ENCODE data around the gene CTXND1.

Gene CTXND1

GRCh38 chr15:80179025-80179759 lies 72.8 kb downstream of the CTXND1 start:
- Histone ChIP-seq H3K36me3 (ENCODE audit: control insufficient read depth in 1 of 2, insufficient read depth in 2 of 2, low read length in 2 of 2) (peaks cover 11 to 41% of the 10 kb centered on the region in 2 donors), H3K4me1 (ENCODE audit: control insufficient read depth in 1 of 2, insufficient read depth in 2 of 2, low read length in 2 of 2) (no peaks in the 10 kb centered on the region), H3K27ac (ENCODE audit: low read length) (no peak overlapping the region), H3K4me3 (ENCODE audit: low read depth in 1 of 2, low read length in 2 of 2) (no peak overlapping the region), H3K9me3 (ENCODE audit: control insufficient read depth in 1 of 2, low read length in 2 of 2) (no peaks in the 10 kb centered on the region), H3K27me3 (ENCODE audit: low read depth, low read length) (no peaks in the 10 kb centered on the region)

DNA sequence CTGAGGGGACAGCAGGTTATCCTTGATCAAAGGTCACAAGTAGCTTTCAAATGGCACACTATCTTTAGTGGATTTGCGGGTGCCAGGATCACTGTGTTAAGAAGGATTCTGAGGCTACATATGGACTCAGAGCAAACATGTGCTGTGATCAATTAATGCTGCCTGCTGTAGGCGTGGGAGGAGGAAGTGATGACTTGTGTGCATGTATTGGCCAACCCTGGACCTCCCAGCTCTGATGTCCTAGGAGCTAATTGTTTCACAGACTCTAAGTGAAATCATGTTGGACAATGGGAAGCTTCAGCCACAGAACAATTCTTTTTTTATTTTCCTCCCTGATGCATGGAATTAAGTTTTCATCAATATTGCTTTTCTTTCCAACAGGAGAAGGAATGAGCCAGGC lies 74.9 kb downstream of the CTXND1 start:
- Histone ChIP-seq H3K9me3 (ENCODE audit: control insufficient read depth in 1 of 2, low read length in 2 of 2) (no peaks in the 10 kb centered on the region), H3K27ac (ENCODE audit: low read length) (no peak overlapping the region), H3K36me3 (ENCODE audit: control insufficient read depth in 1 of 2, insufficient read depth in 2 of 2, low read length in 2 of 2) (peaks cover 11 to 36% of the 10 kb centered on the region in 2 donors), H3K4me1 (ENCODE audit: control insufficient read depth in 1 of 2, insufficient read depth in 2 of 2, low read length in 2 of 2) (no peaks in the 10 kb centered on the region), H3K4me3 (ENCODE audit: low read depth in 1 of 2, low read length in 2 of 2) (no peak overlapping the region), H3K27me3 (ENCODE audit: low read depth, low read length) (no peaks in the 10 kb centered on the region)

GRCh38 chr15:80176443-80176842 lies 75.6 kb downstream of the CTXND1 start:
- Histone ChIP-seq H3K36me3 (ENCODE audit: control insufficient read depth in 1 of 2, insufficient read depth in 2 of 2, low read length in 2 of 2) (peaks cover 11 to 34% of the 10 kb centered on the region in 2 donors), H3K4me3 (ENCODE audit: low read depth in 1 of 2, low read length in 2 of 2) (no peak overlapping the region), H3K27ac (ENCODE audit: low read length) (no peak overlapping the region), H3K4me1 (ENCODE audit: control insufficient read depth in 1 of 2, insufficient read depth in 2 of 2, low read length in 2 of 2) (no peaks in the 10 kb centered on the region), H3K9me3 (ENCODE audit: control insufficient read depth in 1 of 2, low read length in 2 of 2) (no peaks in the 10 kb centered on the region), H3K27me3 (ENCODE audit: low read depth, low read length) (no peaks in the 10 kb centered on the region)

- Histone ChIP-seq H3K4me1 (ENCODE audit: control insufficient read depth in 1 of 2, insufficient read depth in 2 of 2, low read length in 2 of 2) (no peaks in the 10 kb centered on the region), H3K36me3 (ENCODE audit: control insufficient read depth in 1 of 2, insufficient read depth in 2 of 2, low read length in 2 of 2) (peaks cover 2 to 24% of the 10 kb centered on the region in 2 donors), H3K9me3 (ENCODE audit: control insufficient read depth in 1 of 2, low read length in 2 of 2) (no peaks in the 10 kb centered on the region), H3K27ac (ENCODE audit: low read length) (no peak overlapping the region), H3K27me3 (ENCODE audit: low read depth, low read length) (no peaks in the 10 kb centered on the region), H3K4me3 (ENCODE audit: low read depth in 1 of 2, low read length in 2 of 2) (no peak overlapping the region)
Observed at GRCh38 chr15:80175436-80175835, 76.6 kb downstream of the CTXND1 start.

GRCh38 chr15:80174017-80174746 lies 77.8 kb downstream of the CTXND1 start:
- Histone ChIP-seq H3K4me1 (ENCODE audit: control insufficient read depth in 1 of 2, insufficient read depth in 2 of 2, low read length in 2 of 2) (no peaks in the 10 kb centered on the region), H3K4me3 (ENCODE audit: low read depth in 1 of 2, low read length in 2 of 2) (no peak overlapping the region), H3K27ac (ENCODE audit: low read length) (no peak overlapping the region), H3K27me3 (ENCODE audit: low read depth, low read length) (no peaks in the 10 kb centered on the region), H3K36me3 (ENCODE audit: control insufficient read depth in 1 of 2, insufficient read depth in 2 of 2, low read length in 2 of 2) (peaks cover 0 to 20% of the 10 kb centered on the region in 2 donors), H3K9me3 (ENCODE audit: control insufficient read depth in 1 of 2, low read length in 2 of 2) (no peaks in the 10 kb centered on the region)

- H3K4me1 ChIP-seq (ENCODE audit: control insufficient read depth in 1 of 2, insufficient read depth in 2 of 2, low read length in 2 of 2) = no peaks in the 10 kb centered on the region
- H3K36me3 ChIP-seq (ENCODE audit: control insufficient read depth in 1 of 2, insufficient read depth in 2 of 2, low read length in 2 of 2) = peaks cover 0 to 20% of the 10 kb centered on the region in 2 donors
- H3K27ac ChIP-seq (ENCODE audit: low read length) = no peak overlapping the region
- H3K4me3 ChIP-seq (ENCODE audit: low read depth in 1 of 2, low read length in 2 of 2) = no peak overlapping the region
- H3K27me3 ChIP-seq (ENCODE audit: low read depth, low read length) = no peaks in the 10 kb centered on the region
- H3K9me3 ChIP-seq (ENCODE audit: control insufficient read depth in 1 of 2, low read length in 2 of 2) = no peaks in the 10 kb centered on the region
Observed at GRCh38 chr15:80173022-80173759, 78.8 kb downstream of the CTXND1 start.

GRCh38 chr15:80172401-80172800 lies 79.6 kb downstream of the CTXND1 start:
- Histone ChIP-seq H3K4me3 (ENCODE audit: low read depth in 1 of 2, low read length in 2 of 2) (no peak overlapping the region), H3K4me1 (ENCODE audit: control insufficient read depth in 1 of 2, insufficient read depth in 2 of 2, low read length in 2 of 2) (no peaks in the 10 kb centered on the region), H3K36me3 (ENCODE audit: control insufficient read depth in 1 of 2, insufficient read depth in 2 of 2, low read length in 2 of 2) (peaks cover 0 to 20% of the 10 kb centered on the region in 2 donors), H3K27me3 (ENCODE audit: low read depth, low read length) (no peaks in the 10 kb centered on the region), H3K9me3 (ENCODE audit: control insufficient read depth in 1 of 2, low read length in 2 of 2) (no peaks in the 10 kb centered on the region), H3K27ac (ENCODE audit: low read length) (no peak overlapping the region)

DNA sequence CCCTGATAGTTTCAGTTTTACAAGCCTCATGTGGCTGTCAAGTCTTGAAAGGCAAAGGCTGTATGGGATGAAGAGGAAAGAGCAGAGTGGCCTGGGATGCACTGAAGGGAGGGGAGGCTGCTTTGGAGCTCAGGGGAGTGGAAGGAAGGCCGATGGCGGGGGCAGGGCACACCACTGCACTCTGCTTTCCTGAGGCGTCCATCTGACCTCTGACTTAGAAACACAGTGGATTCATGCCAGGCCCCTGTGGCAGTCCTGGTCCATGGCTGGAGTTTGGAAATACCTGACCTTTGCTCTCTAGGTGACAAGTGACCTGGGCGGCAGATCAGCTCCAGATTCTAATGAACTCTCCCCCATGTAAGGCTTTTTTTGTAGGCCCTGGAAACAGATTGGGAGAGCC lies 80.2 kb downstream of the CTXND1 start:
- no peak overlapping the region for H3K4me3 ChIP-seq (ENCODE audit: low read depth in 1 of 2, low read length in 2 of 2)
- no peak overlapping the region for H3K27ac ChIP-seq (ENCODE audit: low read length)
- no peaks in the 10 kb centered on the region for H3K27me3 ChIP-seq (ENCODE audit: low read depth, low read length)
- no peaks in the 10 kb centered on the region for H3K9me3 ChIP-seq (ENCODE audit: control insufficient read depth in 1 of 2, low read length in 2 of 2)
- H3K4me1 ChIP-seq (ENCODE audit: control insufficient read depth in 1 of 2, insufficient read depth in 2 of 2, low read length in 2 of 2) = no peaks in the 10 kb centered on the region
- H3K36me3 ChIP-seq (ENCODE audit: control insufficient read depth in 1 of 2, insufficient read depth in 2 of 2, low read length in 2 of 2) = peaks cover 0 to 20% of the 10 kb centered on the region in 2 donors

- H3K9me3 ChIP-seq (ENCODE audit: control insufficient read depth in 1 of 2, low read length in 2 of 2) = no peaks in the 10 kb centered on the region
- no peaks in the 10 kb centered on the region for H3K27me3 ChIP-seq (ENCODE audit: low read depth, low read length)
- no peaks in the 10 kb centered on the region for H3K4me1 ChIP-seq (ENCODE audit: control insufficient read depth in 1 of 2, insufficient read depth in 2 of 2, low read length in 2 of 2)
- no peak overlapping the region for H3K27ac ChIP-seq (ENCODE audit: low read length)
- H3K36me3 ChIP-seq (ENCODE audit: control insufficient read depth in 1 of 2, insufficient read depth in 2 of 2, low read length in 2 of 2) = peaks cover 0 to 13% of the 10 kb centered on the region in 2 donors
- no peak overlapping the region for H3K4me3 ChIP-seq (ENCODE audit: low read depth in 1 of 2, low read length in 2 of 2)
Observed at GRCh38 chr15:80170596-80170995, 81.4 kb downstream of the CTXND1 start.

DNA sequence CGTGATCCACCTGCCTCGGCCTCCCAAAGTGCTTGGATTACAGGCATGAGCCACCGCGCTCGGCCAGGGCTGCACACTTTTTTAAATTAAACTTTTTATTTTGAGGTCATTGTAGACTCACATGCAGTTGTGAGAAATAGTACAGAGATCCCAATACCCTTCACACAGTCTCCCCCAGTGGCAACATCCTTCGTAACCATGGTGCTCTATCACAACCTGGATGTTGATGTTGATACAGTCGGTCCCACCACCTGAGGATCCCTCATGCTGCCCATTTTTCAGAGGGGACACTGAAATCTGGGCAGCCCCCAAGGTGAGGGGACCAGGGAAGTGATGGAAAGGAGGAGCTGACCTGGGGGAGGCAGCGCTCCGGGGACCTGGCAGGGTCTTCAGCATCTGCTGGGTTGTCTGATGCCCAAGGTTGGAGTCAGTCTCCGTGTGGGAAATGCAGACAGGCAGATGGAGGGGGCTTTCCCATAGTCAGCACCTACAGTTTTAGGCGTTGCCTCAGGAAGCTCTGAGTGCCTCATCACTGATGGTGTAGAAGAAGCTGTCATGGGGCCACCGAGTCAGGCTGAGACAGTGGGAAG lies 82.2 kb downstream of the CTXND1 start:
- Histone ChIP-seq H3K36me3 (ENCODE audit: control insufficient read depth in 1 of 2, insufficient read depth in 2 of 2, low read length in 2 of 2) (peaks cover 0 to 10% of the 10 kb centered on the region in 2 donors), H3K27ac (ENCODE audit: low read length) (no peak overlapping the region), H3K27me3 (ENCODE audit: low read depth, low read length) (no peaks in the 10 kb centered on the region), H3K9me3 (ENCODE audit: control insufficient read depth in 1 of 2, low read length in 2 of 2) (no peaks in the 10 kb centered on the region), H3K4me1 (ENCODE audit: control insufficient read depth in 1 of 2, insufficient read depth in 2 of 2, low read length in 2 of 2) (no peaks in the 10 kb centered on the region), H3K4me3 (ENCODE audit: low read depth in 1 of 2, low read length in 2 of 2) (no peak overlapping the region)

GRCh38 chr15:80168421-80168820 lies 83.6 kb downstream of the CTXND1 start:
- no peak overlapping the region for H3K4me3 ChIP-seq (ENCODE audit: low read depth in 1 of 2, low read length in 2 of 2)
- no peaks in the 10 kb centered on the region for H3K4me1 ChIP-seq (ENCODE audit: control insufficient read depth in 1 of 2, insufficient read depth in 2 of 2, low read length in 2 of 2)
- no peaks in the 10 kb centered on the region for H3K36me3 ChIP-seq (ENCODE audit: control insufficient read depth in 1 of 2, insufficient read depth in 2 of 2, low read length in 2 of 2)
- H3K27me3 ChIP-seq (ENCODE audit: low read depth, low read length) = no peaks in the 10 kb centered on the region
- H3K9me3 ChIP-seq (ENCODE audit: control insufficient read depth in 1 of 2, low read length in 2 of 2) = no peaks in the 10 kb centered on the region
- no peak overlapping the region for H3K27ac ChIP-seq (ENCODE audit: low read length)

All from muscle layer of duodenum (tissue), 2 donors.